Stimulated activated CD4-positive, alpha-beta T cell treated with anti-CD3 and anti-CD28 coated beads, TNF-alpha, amount 100 ng/mL, for 48 hours (primary cell): ENCODE data around the gene DPYD.
"Not testable (repeated sequence)": the region's sequence is repeated elsewhere in the genome, so short reads cannot be mapped to it uniquely, and the experiment has no call there.

Experiments used
- DNase-seq, 3 donors: peaks; one replicate each; pipeline ENCODE4 v3.0.0-alpha.2; 2020; ENCODE audit warnings: low read depth in 3 of 3

DPYD gene

DNA sequence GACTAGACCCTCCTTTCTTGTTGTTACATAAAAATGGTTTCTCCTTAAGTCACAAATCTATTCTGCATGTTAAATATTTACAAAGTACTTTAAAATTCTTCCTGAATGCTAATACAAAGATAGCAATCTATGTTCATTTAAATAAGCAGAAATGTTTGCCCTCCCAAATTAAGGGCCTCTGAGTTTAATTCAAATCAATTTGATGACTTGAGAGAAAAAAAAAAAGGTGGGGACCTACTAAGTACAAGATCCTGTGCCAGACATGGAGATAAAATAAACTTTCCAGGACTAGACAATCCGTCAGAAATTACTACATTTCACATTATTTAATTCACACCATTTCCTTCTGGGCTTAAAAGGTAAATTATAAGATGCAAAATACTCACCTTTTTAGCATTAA is 548.3 kb downstream of the DPYD start:
- DNase-seq: no peak

DNA sequence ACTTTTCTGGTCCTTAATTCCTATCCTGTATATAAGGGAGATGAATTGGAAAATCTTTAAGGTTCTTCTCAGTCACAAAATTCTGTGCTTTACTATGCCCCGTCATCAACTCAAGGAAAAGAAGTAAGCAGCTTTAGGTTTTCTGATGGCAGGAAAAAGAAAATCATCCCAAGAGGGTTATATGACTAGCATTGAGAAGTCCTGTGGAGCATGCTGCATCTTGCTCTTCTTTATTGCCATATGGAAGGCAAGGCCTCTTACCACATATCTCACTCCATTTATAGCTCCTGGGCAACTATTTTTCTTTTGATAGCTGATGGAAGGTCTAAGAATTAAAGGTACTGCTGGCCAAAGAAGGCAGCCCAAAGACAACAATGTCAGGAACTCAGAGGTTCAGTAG is 552.5 kb downstream of the DPYD start:
- no peak for DNase-seq

DNA sequence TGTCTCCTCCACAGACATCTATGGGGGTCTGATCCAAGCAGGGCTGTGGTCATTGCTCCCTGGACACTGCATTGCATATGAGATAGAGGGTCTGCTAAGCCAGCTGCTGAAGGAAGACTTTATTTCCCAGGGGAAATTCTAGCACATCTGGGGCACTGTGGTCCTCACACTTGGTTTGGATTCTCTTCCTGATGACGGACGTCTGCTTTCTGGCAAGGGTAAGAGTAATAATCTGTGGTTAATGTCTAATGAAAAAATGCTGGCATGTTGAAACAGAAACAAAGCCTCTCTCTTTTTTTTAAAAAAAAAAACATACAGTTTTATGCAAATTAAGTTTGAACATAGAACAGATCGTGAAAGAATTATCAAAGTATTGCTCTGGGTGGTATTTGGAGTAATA is 553.9 kb downstream of the DPYD start:
- DNase-seq: no peak

DNA sequence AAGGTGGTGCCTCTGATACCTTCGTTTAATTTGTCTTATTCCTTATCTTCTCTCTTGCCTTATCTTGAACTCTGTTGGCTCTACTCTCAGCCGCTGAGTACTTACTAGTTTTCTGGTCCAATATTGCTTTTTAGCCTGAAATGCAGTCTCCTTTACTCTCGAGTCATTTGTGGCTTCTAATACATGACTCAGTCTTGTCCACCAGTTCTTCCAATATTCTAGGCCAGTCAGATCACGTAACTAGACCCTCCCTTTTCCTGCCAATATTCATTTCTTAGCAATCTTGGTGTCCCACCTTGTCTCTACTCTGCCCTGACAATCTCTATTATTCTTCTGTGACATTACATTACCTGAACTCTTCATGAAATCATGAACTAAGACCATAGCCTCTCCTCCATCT is 555.8 kb downstream of the DPYD start:
- DNase-seq: no peak

DNA sequence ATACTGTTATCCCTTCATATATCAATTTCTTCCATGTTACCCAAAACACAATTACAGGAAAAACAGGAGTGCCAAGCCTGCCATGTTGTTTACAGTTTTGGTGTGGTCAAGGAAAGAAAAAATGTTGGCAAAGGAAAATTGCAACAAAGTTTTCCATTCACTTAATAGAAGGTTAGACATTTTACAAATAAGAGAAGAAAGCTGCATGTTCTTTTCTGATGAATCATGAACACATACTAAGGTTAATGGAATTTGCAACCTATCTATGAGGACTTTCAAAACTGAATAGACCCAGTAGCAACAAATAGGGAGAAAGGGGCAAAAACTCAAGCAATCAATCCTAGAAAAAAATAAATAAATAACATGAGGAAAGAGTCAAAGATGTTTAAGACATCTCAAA is 556.7 kb downstream of the DPYD start:
- no peak for DNase-seq

DNA sequence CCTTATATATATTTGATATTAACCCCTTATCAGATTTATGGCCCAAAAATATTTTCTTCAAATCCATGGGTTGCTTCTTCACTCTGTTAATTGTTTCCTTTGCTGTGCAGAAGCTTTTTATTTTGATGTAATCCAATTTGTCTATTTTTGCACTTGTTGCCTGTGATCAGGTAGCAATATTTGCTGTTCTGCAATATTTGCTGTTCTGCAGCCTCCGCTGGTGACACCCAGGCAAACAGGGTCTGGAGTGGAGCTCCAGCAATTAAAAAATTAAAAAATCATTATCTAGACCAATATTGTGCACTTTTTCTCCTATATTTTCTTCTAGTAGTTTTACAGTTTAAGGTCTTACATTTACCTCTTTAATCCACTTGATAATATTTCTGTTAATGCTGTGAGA is 564.5 kb downstream of the DPYD start:
- DNase-seq: no peak

DNA sequence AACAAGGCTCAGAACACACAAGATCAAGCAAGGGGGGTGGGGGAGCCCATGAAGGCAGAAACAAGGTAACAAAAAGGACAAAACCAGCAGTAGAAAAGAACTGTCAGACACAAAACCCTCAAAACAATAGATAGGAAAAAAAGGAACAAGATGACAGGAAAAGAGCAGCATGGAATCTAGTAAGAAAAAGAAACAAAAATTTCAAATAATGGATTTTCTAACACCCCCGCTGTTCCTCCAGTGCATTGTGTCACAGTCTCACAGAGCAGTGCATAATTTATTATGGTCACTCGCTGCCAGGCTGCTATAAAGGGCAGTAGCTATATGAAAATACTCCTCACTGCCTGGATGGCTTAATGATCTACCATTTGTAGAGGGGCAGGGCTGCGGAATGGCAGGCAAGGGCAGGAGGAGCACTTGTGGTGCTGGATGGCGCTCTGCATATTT is 567.9 kb downstream of the DPYD start:
- DNase-seq: no peak

DNA sequence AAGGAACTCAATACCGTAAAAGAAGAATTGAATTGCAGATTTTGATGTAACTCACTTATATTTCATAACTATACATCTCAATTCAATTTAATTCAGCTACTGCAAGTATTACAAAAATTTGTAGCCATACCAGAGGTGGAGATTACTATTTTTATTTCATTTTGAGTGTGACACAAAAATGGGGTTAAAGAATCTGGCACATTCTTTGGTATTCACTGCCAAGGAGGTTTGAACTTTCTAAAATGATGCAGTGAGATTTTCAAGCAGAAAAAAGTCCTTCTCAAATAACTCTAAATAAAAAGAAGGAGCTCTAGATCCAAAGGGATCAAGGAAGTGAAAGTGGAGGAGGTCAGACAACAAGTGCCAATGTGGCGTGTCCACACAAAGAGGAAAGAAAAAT is 569.0 kb downstream of the DPYD start:
- DNase-seq: no peak

DNA sequence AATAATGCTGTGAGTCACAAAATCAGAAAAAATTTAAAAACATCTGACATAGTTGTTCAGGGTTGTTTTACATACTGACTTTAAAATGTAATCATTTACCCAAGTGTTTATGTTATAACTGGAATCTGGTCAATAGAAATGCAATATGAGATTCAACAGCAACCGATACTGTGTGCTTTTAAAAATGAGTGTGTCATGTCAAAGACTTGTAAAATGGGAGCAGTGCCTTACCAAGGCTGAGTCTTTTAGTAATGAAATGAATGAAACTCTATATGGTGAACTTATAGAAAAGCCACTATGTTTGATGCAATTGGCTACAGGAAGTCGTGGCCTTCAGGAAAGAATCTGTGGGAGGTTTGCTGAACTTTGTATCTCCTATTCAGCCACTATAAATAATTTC is 570.2 kb downstream of the DPYD start:
- no peak for DNase-seq

DNA sequence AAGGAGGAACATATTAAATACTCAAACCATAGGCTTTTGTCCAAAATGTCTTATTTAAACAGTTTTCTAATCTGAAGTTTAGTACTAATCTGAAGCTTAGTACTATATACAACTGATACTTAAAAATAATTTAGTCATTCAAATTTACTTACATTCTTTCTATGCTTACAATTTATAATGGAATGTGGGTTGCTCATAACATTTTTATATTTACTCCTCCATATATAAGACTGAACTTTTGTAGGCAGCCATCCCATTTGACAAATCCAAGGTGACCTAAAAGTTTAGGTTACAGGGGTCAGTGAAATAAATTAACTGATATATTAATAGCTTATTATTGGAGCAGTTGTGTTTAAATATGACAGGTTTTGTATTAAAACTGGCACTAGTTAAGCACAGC is 570.6 kb downstream of the DPYD start:
- no peak for DNase-seq

DNA sequence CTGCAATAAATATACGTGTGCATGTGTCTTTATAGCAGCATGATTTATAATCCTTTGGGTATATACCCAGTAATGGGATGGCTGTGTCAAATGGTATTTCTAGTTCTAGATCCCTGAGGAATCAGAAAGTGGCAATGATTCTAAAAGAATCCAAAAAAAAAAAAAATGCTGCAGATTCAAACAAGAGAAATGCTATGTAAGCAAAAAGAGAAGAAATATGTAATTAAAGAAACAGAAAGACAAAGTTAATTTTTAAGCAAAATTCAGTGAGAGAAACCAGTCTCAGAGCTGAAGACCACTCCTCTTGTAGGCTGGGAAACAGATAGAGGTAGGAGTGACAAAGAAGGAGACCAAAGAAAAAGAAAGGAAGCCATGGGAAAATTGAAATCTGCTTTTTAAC is 571.0 kb downstream of the DPYD start:
- DNase-seq: not testable (repeated sequence)

DNA sequence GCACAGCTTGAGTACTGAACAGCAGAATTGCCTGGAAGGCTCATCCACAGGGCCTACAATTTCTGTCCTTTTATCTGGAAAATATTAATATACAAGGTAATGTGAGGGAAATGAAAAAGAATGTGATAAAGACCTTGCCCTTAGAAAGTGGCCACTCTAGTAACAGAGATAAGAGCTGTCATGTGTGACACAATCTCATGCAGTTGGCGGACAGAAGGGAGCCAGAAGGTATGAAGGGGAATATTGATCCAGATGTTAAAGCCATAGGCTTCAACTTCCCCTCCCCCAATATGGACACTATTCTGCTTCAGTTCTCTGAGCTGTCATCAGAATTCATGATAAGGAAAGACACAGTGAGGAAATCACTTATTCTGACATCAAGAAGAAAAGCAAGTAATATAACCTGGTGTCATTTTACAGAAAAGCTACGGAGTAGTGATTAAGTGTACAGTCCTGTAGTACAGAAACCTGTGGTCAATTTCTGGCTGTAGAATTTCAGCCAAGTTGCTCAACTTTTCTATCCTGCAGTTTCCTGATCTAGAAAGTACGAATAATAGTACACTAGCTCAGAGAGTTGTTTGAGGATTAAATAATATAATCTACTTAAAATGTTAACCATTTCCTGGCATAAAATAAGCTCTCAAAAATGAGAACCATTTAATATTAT is 572.1 kb downstream of the DPYD start:
- DNase-seq: no peak

DNA sequence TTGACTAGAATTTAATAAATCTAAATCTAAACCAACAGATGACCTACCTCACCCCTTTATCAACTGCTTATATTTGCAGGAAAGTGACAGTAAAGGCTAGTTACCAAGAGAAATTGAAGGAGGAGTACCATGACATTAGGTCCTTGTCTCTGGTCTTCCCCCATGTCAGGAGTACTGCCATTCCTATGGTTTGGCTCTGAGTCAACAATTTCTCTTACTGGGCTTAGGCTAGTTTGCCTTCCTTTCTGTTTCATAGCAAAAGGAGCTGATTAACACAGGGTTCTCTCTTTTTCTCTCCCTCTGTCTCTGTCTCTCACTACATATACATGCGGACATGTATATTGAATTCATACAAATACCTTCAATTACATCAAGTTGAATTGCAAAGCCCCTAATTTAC is 579.9 kb downstream of the DPYD start:
- DNase-seq: no peak

DNA sequence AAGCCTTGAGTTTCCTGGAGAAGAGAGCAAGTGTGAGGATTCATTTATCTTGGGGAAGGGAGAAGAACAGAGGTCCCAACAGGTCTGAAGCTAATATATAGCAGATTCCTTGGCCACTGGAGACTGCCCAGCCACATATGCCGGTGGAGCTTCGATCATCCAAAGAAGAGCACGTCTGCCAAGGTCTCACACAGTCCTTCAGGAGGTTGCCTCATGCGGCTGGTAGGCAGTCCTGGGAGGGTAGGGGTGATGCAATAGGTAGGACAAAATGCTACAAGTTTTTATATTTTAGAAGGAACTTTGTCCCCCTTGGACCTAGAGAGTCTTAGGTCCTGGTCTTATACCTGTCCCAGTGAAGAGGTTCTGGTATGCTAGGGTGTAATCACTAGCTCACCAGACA is 582.5 kb downstream of the DPYD start:
- DNase-seq: no peak

DNA sequence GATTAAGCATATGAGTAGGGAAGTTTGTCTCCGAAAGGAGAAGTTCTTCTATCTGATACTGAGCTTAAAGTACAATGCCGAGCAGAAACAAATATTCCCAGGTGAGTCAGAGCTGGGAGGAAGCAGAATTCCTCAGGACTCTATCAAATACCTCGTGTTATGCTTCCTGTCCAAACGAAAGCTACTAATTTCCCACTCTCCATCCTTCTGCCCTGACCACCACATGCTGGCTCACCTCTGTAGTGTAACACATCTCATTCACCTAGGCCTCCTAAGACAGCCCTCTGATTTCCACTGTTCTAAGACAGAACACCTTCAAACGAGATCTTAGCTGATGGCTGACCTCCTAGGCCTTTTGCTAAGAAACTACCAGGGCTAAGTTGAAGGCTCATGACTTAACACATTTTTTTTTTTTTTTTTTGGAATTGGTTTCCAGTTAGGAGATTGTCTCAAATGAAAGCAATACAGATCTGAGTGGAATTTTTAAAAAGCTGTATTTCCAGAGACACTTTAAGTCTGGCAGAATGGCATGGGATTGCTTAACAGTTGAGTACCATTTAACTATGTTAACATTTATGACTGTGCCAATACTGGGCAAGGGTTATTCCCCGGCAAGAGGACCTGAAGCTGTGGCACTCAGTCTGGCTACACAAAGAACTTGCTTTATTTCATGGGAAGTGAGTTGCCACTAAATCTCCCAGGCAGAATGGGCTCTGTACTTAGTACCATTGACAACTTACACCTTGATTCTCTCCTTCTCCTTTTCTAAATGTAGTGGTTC is 583.4 kb downstream of the DPYD start:
- no peak for DNase-seq

DNA sequence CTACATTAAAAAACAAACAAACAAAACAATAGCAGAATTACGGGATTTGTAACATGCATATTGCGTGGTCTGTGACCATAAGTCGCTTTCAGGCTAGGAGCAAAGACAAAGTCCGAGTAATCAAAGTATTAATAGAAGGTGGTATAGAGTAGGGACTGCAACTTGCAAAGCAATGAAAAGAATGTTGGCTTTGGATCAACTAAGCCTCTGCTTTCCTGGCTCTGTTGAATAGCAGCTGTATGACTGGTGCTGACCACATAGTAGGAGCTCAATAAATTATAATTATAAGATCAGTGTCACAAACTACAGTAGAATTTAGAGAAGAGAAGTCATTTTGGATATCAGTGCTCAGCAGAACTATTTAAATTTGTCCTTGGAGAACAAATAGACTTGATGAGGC is 586.4 kb downstream of the DPYD start:
- DNase-seq: no peak

DNA sequence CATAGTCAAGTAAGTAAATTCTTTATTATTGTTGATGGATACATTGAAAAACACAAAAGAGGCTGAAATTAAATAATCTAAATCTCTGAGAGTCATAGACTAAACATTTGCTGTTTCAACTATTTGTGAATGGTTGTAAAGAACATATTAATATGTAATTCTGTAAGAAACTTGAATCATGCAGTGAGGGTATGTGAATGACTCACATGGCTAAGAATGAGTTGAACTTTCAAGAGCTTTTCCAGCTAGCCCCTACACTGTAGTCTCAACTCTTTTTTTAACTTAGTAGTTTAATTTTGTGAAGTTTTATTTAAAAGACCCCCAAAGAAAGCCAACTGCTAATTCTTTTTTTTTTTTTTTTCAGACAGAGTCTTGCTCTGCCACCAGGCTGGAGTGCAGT is 588.1 kb downstream of the DPYD start:
- DNase-seq: no peak

DNA sequence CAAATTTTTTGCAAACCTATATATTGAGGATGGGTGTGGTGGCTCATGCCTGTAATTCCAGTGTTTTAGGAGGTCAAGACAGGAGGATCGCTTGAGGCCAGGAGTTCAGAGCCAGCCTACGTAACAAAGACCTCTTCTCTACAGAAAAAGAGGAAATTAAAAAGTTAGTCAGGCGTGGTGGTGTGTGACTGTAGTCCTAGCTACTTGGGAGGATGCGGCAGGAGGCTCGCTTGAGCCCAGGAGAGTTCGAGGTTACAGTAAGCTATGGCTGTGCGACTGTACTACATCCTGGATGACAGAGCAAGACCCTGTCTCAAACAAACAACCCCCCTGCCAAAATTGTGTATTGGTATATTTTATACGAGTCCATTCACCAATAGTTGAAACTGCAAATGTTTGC is 589.7 kb downstream of the DPYD start:
- DNase-seq: no peak

DNA sequence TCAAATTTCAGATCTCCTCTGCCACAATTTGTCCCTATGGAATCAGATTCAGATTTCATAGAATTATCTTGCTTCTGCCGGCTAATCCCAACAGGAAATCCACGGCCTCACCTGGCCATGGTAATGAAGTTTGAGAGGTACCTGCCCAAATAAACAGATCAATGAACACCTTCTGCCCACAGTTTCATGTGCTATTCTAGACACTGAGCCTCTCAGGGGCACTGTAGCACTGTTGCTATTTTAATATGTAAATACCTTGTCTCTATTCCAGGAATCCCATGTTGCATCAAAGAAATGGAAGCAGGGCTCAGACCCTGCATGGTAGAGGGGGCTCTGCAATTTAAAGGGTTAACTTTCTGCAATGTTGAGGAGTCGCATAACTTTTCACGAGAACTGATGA is 606.1 kb downstream of the DPYD start:
- DNase-seq: no peak

DNA sequence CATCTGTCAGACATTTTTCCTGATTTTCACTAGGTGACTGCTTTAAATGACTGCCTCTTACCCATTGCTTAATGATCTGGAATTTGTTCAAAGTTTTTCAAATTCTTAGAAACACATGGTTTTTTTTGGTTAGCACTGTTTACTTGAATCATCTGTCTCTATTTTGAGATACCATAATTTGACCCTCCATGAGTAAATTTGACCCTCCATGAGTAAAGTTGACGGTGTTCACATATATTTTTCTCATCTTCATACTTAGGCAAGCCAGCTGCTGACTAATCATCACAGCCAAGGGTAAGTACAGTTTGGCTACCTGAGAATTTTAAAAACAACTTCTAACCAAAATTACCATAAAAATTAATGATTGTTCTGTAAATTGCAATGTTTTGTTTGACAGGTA is 612.7 kb downstream of the DPYD start:
- no peak for DNase-seq

DNA sequence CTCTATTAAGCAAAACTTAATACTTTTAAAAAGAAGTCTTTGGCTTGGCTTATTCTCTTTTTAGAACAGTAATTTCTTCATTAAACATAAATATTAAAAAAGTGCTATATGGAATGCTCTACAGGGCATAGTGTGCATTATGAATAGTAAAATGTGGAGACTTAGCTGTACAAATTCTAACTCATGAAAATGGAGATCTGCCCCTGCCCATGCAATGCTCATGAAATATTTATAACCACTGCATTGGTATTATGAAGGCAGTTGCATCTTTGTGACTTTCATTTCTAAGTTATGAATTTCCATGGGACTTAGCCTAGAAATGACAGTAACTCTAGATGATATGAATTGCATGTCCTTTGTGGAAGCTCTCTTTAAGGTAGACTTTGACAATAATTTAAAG is 613.3 kb downstream of the DPYD start:
- DNase-seq: no peak

DNA sequence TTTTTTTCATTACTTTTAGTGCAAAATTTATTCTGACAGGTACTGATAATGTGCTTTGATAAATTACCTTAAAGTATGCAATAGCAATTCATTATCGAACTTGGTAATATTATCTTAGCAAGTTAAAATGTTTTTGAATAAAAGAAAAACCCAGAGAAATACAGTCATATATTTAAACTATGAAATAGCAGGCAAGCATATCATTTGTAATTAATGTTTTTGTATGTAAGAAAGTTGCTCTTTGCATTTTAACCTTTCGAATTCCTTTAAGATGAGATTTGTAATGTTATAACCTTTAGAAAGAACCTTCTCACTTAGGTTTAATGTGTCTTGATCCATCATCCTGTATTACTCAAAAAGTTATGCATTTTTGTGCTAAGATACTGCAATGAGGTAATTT is 613.7 kb downstream of the DPYD start:
- DNase-seq: no peak

DNA sequence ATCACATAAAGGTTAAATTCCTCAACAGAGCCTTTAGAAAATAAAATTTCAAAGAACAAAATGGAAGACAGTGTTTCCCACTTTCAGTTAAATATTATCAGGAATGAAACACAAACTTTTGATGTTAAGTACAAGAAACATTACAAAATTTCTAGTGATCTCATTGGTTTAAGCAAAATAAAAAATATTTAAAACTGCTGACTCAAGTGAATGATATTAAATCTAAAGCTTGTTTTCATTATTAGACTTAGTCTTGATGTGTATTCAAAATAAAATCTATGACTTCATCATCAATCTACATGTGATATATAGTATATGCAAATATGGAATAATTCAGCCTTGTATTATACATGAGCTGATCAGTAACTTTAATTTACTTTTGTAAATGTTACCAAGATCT is 614.3 kb downstream of the DPYD start:
- no peak for DNase-seq

DNA sequence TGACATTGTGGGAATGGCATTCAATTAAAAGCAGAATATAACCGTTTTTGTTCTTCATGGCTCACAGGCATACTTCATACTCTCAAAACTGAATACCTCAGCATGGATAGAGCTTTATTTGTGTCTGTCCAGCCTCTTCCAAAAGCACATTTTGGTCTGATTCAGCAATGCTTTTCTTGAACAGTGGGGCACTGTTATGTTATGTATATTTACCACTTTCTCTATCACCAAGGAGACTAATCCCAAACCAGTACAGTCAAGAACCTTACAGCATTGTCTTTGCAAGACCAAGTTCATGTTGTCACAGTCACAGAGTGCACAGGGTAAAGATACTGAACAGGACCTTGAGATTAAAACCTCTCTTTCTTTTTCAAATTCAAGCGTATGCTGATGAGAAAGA is 616.5 kb downstream of the DPYD start:
- DNase-seq: no peak
